ENCODE data around the gene SLC6A17. TPM values are rescaled to one million over a fixed set of nuclear protein-coding genes. Genes with fewer than 3 reads are reported as not detected.

SLC6A17 gene
- total RNA-seq, 2 experiments from 2014 or later = not detected

- Mint-ChIP-seq H3K27ac (no peak overlapping the region), H3K36me3 (ENCODE audit: low read depth) (no peaks in the 10 kb centered on the region), H3K9me3 (no peaks in the 10 kb centered on the region), H3K27me3 (no peaks in the 10 kb centered on the region), H3K4me3 (no peak overlapping the region), H3K4me1 (no peaks in the 10 kb centered on the region)
- POLR2A ChIA-PET = no interaction called here
- CTCF ChIA-PET = interaction anchor here (1.0 to 1.1 kb wide), 2 partner anchors 37 to 110 kb away, joined by 3 read pairs; no protein-coding TSS in a partner anchor
- no peak for DNase-seq
Observed at GRCh38 chr1:110166861-110167260, 16.6 kb downstream of the SLC6A17 start.

GRCh38 chr1:110170766-110171733 is 20.8 kb downstream of the SLC6A17 start:
- H3K27me3 Mint-ChIP-seq = no peaks in the 10 kb centered on the region
- H3K27ac Mint-ChIP-seq = no peak overlapping the region
- H3K4me1 Mint-ChIP-seq = no peaks in the 10 kb centered on the region
- no peaks in the 10 kb centered on the region for H3K9me3 Mint-ChIP-seq
- ChIA-PET POLR2A (no interaction called here), CTCF (interaction anchor here (1.7 kb wide), 1 partner anchor 9 kb away, joined by 3 read pairs; no protein-coding TSS in a partner anchor)
- no peak overlapping the region for H3K4me3 Mint-ChIP-seq
- no peaks in the 10 kb centered on the region for H3K36me3 Mint-ChIP-seq (ENCODE audit: low read depth)
- DNase-seq = no peak

- peaks cover 3% of the 10 kb centered on the region for H3K27me3 Mint-ChIP-seq
- CTCF ChIA-PET = interaction anchor here (0.8 to 1.7 kb wide), 4 partner anchors 8 to 324 kb away, joined by 3 to 6 read pairs (median 3); no protein-coding TSS in a partner anchor
- H3K4me3 Mint-ChIP-seq = no peak overlapping the region
- POLR2A ChIA-PET = no interaction called here
- no peak for DNase-seq
- H3K9me3 Mint-ChIP-seq = no peaks in the 10 kb centered on the region
- H3K36me3 Mint-ChIP-seq (ENCODE audit: low read depth) = no peaks in the 10 kb centered on the region
- no peaks in the 10 kb centered on the region for H3K4me1 Mint-ChIP-seq
- no peak overlapping the region for H3K27ac Mint-ChIP-seq
Observed at GRCh38 chr1:110172001-110172400, 21.7 kb downstream of the SLC6A17 start.

GRCh38 chr1:110173466-110174105 is 23.3 kb downstream of the SLC6A17 start:
- CTCF ChIA-PET = no interaction called here
- POLR2A ChIA-PET = no interaction called here
- Mint-ChIP-seq H3K27ac (no peak overlapping the region), H3K9me3 (no peaks in the 10 kb centered on the region), H3K4me1 (no peaks in the 10 kb centered on the region), H3K4me3 (no peak overlapping the region), H3K27me3 (peaks cover 5% of the 10 kb centered on the region), H3K36me3 (ENCODE audit: low read depth) (no peaks in the 10 kb centered on the region)
- DNase-seq = no peak

GRCh38 chr1:110174961-110175360 is 24.7 kb downstream of the SLC6A17 start:
- CTCF ChIA-PET = interaction anchor here (1.6 kb wide), 1 partner anchor 289 kb away, joined by 3 read pairs; no protein-coding TSS in a partner anchor
- peaks cover 9% of the 10 kb centered on the region for H3K27me3 Mint-ChIP-seq

GRCh38 chr1:110176299-110176956 is 26.1 kb downstream of the SLC6A17 start:
- ChIA-PET POLR2A (no interaction called here), CTCF (interaction anchor here (1.6 kb wide), 1 partner anchor 288 kb away, joined by 3 read pairs; no protein-coding TSS in a partner anchor)
- Mint-ChIP-seq H3K4me3 (no peak overlapping the region), H3K4me1 (no peaks in the 10 kb centered on the region), H3K9me3 (no peaks in the 10 kb centered on the region), H3K36me3 (ENCODE audit: low read depth) (no peaks in the 10 kb centered on the region), H3K27me3 (peaks cover 9% of the 10 kb centered on the region), H3K27ac (no peak overlapping the region)
- DNase-seq = no peak

More at GRCh38 chr1:110174961-110175360, 24.7 kb downstream of the SLC6A17 start:
- POLR2A ChIA-PET = no interaction called here
- H3K36me3 Mint-ChIP-seq (ENCODE audit: low read depth) = no peaks in the 10 kb centered on the region
- H3K4me3 Mint-ChIP-seq = no peak overlapping the region
- DNase-seq = no peak
- no peaks in the 10 kb centered on the region for H3K4me1 Mint-ChIP-seq
- no peaks in the 10 kb centered on the region for H3K9me3 Mint-ChIP-seq
- no peak overlapping the region for H3K27ac Mint-ChIP-seq

GRCh38 chr1:110177775-110178174 is 27.5 kb downstream of the SLC6A17 start:
- Mint-ChIP-seq H3K27ac (no peak overlapping the region), H3K9me3 (no peaks in the 10 kb centered on the region), H3K36me3 (ENCODE audit: low read depth) (no peaks in the 10 kb centered on the region), H3K4me1 (no peaks in the 10 kb centered on the region), H3K27me3 (peaks cover 9% of the 10 kb centered on the region), H3K4me3 (no peak overlapping the region)
- CTCF ChIA-PET = no interaction called here
- POLR2A ChIA-PET = no interaction called here
- DNase-seq = no peak

GRCh38 chr1:110183642-110184167 is 33.4 kb downstream of the SLC6A17 start:
- Mint-ChIP-seq H3K4me1 (no peaks in the 10 kb centered on the region), H3K27me3 (peaks cover 10% of the 10 kb centered on the region), H3K4me3 (no peak overlapping the region), H3K9me3 (no peaks in the 10 kb centered on the region), H3K36me3 (ENCODE audit: low read depth) (no peaks in the 10 kb centered on the region), H3K27ac (no peak overlapping the region)
- ChIA-PET POLR2A (no interaction called here), CTCF (interaction anchor here (1.1 kb wide), 1 partner anchor 13 kb away, joined by 4 read pairs; no protein-coding TSS in a partner anchor)
- DNase-seq = no peak

- Mint-ChIP-seq H3K4me1 (no peaks in the 10 kb centered on the region), H3K36me3 (ENCODE audit: low read depth) (no peaks in the 10 kb centered on the region), H3K4me3 (no peak overlapping the region), H3K9me3 (no peaks in the 10 kb centered on the region), H3K27ac (no peak overlapping the region), H3K27me3 (peaks cover 12% of the 10 kb centered on the region)
- ChIA-PET CTCF (interaction anchor here (1.0 to 2.7 kb wide), 2 partner anchors 12 to 18 kb away, joined by 3 to 6 read pairs; no protein-coding TSS in a partner anchor), POLR2A (no interaction called here)
- no peak for DNase-seq
Observed at GRCh38 chr1:110184446-110184845, 34.2 kb downstream of the SLC6A17 start.

- ChIA-PET CTCF (interaction anchor here (1.0 to 2.7 kb wide), 2 partner anchors 12 to 17 kb away, joined by 3 to 6 read pairs; no protein-coding TSS in a partner anchor), POLR2A (no interaction called here)
- Mint-ChIP-seq H3K27ac (no peak overlapping the region), H3K4me3 (no peak overlapping the region), H3K4me1 (no peaks in the 10 kb centered on the region), H3K27me3 (peaks cover 12% of the 10 kb centered on the region), H3K9me3 (no peaks in the 10 kb centered on the region), H3K36me3 (ENCODE audit: low read depth) (no peaks in the 10 kb centered on the region)
- DNase-seq = no peak
Observed at GRCh38 chr1:110185181-110185580, 34.9 kb downstream of the SLC6A17 start.

- Mint-ChIP-seq H3K27me3 (peaks cover 12% of the 10 kb centered on the region), H3K9me3 (no peaks in the 10 kb centered on the region), H3K4me1 (no peaks in the 10 kb centered on the region), H3K36me3 (ENCODE audit: low read depth) (no peaks in the 10 kb centered on the region), H3K27ac (no peak overlapping the region), H3K4me3 (no peak overlapping the region)
- DNase-seq = no peak
- POLR2A ChIA-PET = interaction anchor here (0.6 kb wide), 1 partner anchor 16 kb away, joined by 3 read pairs; no protein-coding TSS in a partner anchor
- CTCF ChIA-PET = interaction anchor here (0.7 to 2.7 kb wide), 2 partner anchors 16 to 21 kb away, joined by 3 to 6 read pairs; no protein-coding TSS in a partner anchor
Observed at GRCh38 chr1:110186558-110186957, 36.3 kb downstream of the SLC6A17 start.

- CTCF ChIA-PET = interaction anchor here (0.6 to 2.7 kb wide), 3 partner anchors 15 to 1573 kb away, joined by 3 to 6 read pairs (median 4); no protein-coding TSS in a partner anchor
- Mint-ChIP-seq H3K27me3 (peaks cover 12% of the 10 kb centered on the region), H3K36me3 (ENCODE audit: low read depth) (no peaks in the 10 kb centered on the region), H3K4me3 (no peak overlapping the region), H3K9me3 (no peaks in the 10 kb centered on the region), H3K4me1 (no peaks in the 10 kb centered on the region), H3K27ac (no peak overlapping the region)
- POLR2A ChIA-PET = no interaction called here
- DNase-seq = no peak
Observed at GRCh38 chr1:110187139-110187890, 37.0 kb downstream of the SLC6A17 start.
